HCT116 (cell line): ENCODE measurements around the gene ZNF521. TPM values are rescaled to one million over a fixed set of nuclear protein-coding genes. Genes with fewer than 3 reads are reported as not detected.

ENCODE experiments used
- ATAC-seq: fragments of 200-7000 bp; cut with Tn5 transposase; 2 replicates; pipeline ENCODE4 v1.9.1; 2020; ENCODE audit warnings: mild to moderate bottlenecking, moderate library complexity
- BruUV-seq: library from RNA; stranded (reverse); fragments of 400-500 nt; replicated peaks from 2 replicates; lab custom pipeline; 2021; lab: Mats Ljungman, UMichigan
- CTCF ChIA-PET: fragments of 300-600 bp; sonication (Branson Sonifier 250); formaldehyde crosslinking; loops from one replicate; lab custom pipeline; 2021; ENCODE audit warnings: antibody characterized with exemption; lab: Charles Lee
- POLR2A ChIA-PET: fragments of 300-600, 350-600 bp; sonication (Branson Sonifier 250); formaldehyde crosslinking; loops from one replicate; lab custom pipeline; 2021; ENCODE audit warnings: antibody characterized with exemption; lab: Charles Lee
- RAD21 ChIA-PET, 2 experiments: fragments of 300-600 bp; sonication (Branson Sonifier 250); formaldehyde crosslinking; loops; one replicate each; lab custom pipeline; 2023; ENCODE audit warnings: low total read pairs in 2 of 2; ENCODE audit not compliant: uncharacterized antibody in 2 of 2, unreplicated experiment in 2 of 2, low non-redundant PET in 1 of 2; lab: Charles Lee
- DNase-seq: peaks from one replicate; pipeline ENCODE4 v3.0.0-alpha.2; 2010; ENCODE audit warnings: low read depth, low spot score
- H2AFZ ChIP-seq: fragments of 200-600 bp; shearing (Covaris generic), sonication (generic); 2 replicates; pipeline ENCODE4 v1.6.1; 2017; ENCODE audit warnings: low read depth, mixed run types, mixed read lengths, antibody characterized with exemption, low read length; ENCODE audit not compliant: poor library complexity, severe bottlenecking
- H3K27ac ChIP-seq: 2 replicates; pipeline ENCODE4 v1.5.1; 2012; ENCODE audit warnings: low read depth, low read length
- H3K27me3 ChIP-seq: fragments of 200-600 bp; sonication (generic); 2 replicates; pipeline ENCODE4 v1.6.1; 2016; ENCODE audit warnings: mixed run types, low read length, mixed read lengths; ENCODE audit not compliant: insufficient read depth
- H3K36me3 ChIP-seq, 2 experiments: fragments of 200-500 bp in 1 of 2; fragments of 200-600 bp in 1 of 2; sonication (Bioruptor generic) in 1 of 2; sonication (generic) in 1 of 2; 2 replicates each; pipeline versions ENCODE4 v1.5.1 to v1.6.1; 2014 to 2016; ENCODE audit warnings: low read length in 2 of 2, inconsistent platforms in 1 of 2, mixed read lengths in 1 of 2, mixed run types in 1 of 2; ENCODE audit not compliant: insufficient read depth in 2 of 2, control insufficient read depth in 1 of 2
- H3K4me1 ChIP-seq, 2 experiments: fragments of 200-600 bp in 1 of 2; sonication (generic) in 1 of 2; 2 replicates each; pipeline versions ENCODE4 v1.5.1 to v1.6.1; 2012 to 2017; ENCODE audit warnings: low read length in 2 of 2, inconsistent platforms in 1 of 2, mild to moderate bottlenecking in 1 of 2, mixed read lengths in 1 of 2, mixed run types in 1 of 2, moderate library complexity in 1 of 2; ENCODE audit not compliant: insufficient read depth in 2 of 2, control insufficient read depth in 1 of 2
- H3K4me2 ChIP-seq: fragments of 200-600 bp; sonication (generic); 2 replicates; pipeline ENCODE4 v1.6.1; 2017; ENCODE audit warnings: mixed run types, low read length, mixed read lengths
- H3K4me3 ChIP-seq, 2 experiments: fragments of 200-600 bp in 1 of 2; sonication (generic) in 1 of 2; replicated peaks in 1 of 2; 2 replicates each; pipeline ENCODE4 v1.5.1; 2011 to 2016; ENCODE audit warnings: low read length in 2 of 2, control low read depth in 1 of 2, low read depth in 1 of 2, mild to moderate bottlenecking in 1 of 2, mixed read lengths in 1 of 2, mixed run types in 1 of 2
- H3K79me2 ChIP-seq: fragments of 200-600 bp; sonication (generic); 2 replicates; pipeline ENCODE4 v1.6.1; 2017; ENCODE audit warnings: mild to moderate bottlenecking, mixed run types, low read length, moderate library complexity, mixed read lengths; ENCODE audit not compliant: insufficient read depth
- H3K9ac ChIP-seq: fragments of 200-600 bp; sonication (generic); 2 replicates; pipeline ENCODE4 v1.6.1; 2016; ENCODE audit warnings: low read length, mixed read lengths
- H3K9me2 ChIP-seq: fragments of 200-600 bp; sonication (generic), shearing (Covaris generic); 2 replicates; pipeline ENCODE4 v1.6.1; 2017; ENCODE audit warnings: mixed run types, mild to moderate bottlenecking, moderate library complexity; ENCODE audit not compliant: insufficient read depth
- H3K9me3 ChIP-seq, 2 experiments: fragments of 200-500 bp in 1 of 2; fragments of 200-600 bp in 1 of 2; sonication (Bioruptor generic) in 1 of 2; sonication (generic) in 1 of 2; 2 replicates each; pipeline ENCODE4 v1.6.1; 2014 to 2017; ENCODE audit warnings: low read length in 2 of 2, mixed read lengths in 2 of 2, inconsistent platforms in 1 of 2, low read depth in 1 of 2, mild to moderate bottlenecking in 1 of 2, mixed run types in 1 of 2, moderate library complexity in 1 of 2; ENCODE audit not compliant: control insufficient read depth in 1 of 2, insufficient read depth in 1 of 2
- H4K20me1 ChIP-seq: fragments of 200-600 bp; sonication (generic), shearing (Covaris generic); 2 replicates; pipeline ENCODE4 v1.6.1; 2017; ENCODE audit warnings: mixed run types, mild to moderate bottlenecking, moderate library complexity; ENCODE audit not compliant: insufficient read depth
- CEBPB ChIP-seq: IDR thresholded peaks from 2 replicates; pipeline ENCODE4 v1.6.1; 2012; ENCODE audit warnings: low read depth
- FOSL1 ChIP-seq: IDR thresholded peaks from 2 replicates; pipeline ENCODE4 v1.6.1; 2012; ENCODE audit warnings: low read depth
- POLR2A ChIP-seq: IDR thresholded peaks from 2 replicates; pipeline ENCODE4 v1.7.0; 2011; ENCODE audit warnings: borderline replicate concordance; ENCODE audit not compliant: insufficient read depth, insufficient read length; ENCODE audit errors: extremely low read depth
- POLR2AphosphoS5 ChIP-seq: IDR thresholded peaks from 2 replicates; pipeline ENCODE4 v1.6.1; 2011; ENCODE audit warnings: mild to moderate bottlenecking, low read depth, low read length, moderate library complexity
- SIN3A ChIP-seq: IDR thresholded peaks from 2 replicates; pipeline ENCODE4 v1.6.1; 2012; ENCODE audit warnings: low read depth
- SRF ChIP-seq: IDR thresholded peaks from 2 replicates; pipeline ENCODE4 v1.6.1; 2012; ENCODE audit warnings: low read depth
- TCF7L2 ChIP-seq: IDR thresholded peaks from 2 replicates; pipeline ENCODE4 v1.7.0; 2011; ENCODE audit warnings: borderline replicate concordance, inconsistent platforms; ENCODE audit not compliant: insufficient read depth, insufficient read length; ENCODE audit errors: extremely low read depth
- ZBTB33 ChIP-seq: IDR thresholded peaks from 2 replicates; pipeline ENCODE4 v1.6.1; 2011; ENCODE audit warnings: mild to moderate bottlenecking, low read length, moderate library complexity; ENCODE audit not compliant: insufficient replicate concordance; ENCODE audit errors: extremely low read depth
- intact Hi-C: fragments of 100-400 bp; cut with micrococcal nuclease; formaldehyde crosslinking; loops from 2 replicates; pipeline ENCODE4 v1.10.0; 2022
- total RNA-seq: library from RNA; stranded (reverse); gene quantifications from one replicate; pipeline ENCODE4 v1.2.1, GENCODE V29; 2021; ENCODE audit not compliant: unreplicated experiment

Gene ZNF521
- total RNA-seq, 1 experiment from 2014 or later, result 0.10 TPM

- H3K27ac ChIP-seq, result no peak overlapping the region
- H3K27me3 ChIP-seq, result no peaks in the 10 kb centered on the region
- H3K9ac ChIP-seq, result no peak overlapping the region
- H3K4me3 ChIP-seq, result no peak overlapping the region
- no peak overlapping the region for H2AFZ ChIP-seq
- DNase-seq, result no peak
- no peaks in the 10 kb centered on the region for H3K9me2 ChIP-seq
- H3K9me3 ChIP-seq, result no peaks in the 10 kb centered on the region
- H3K79me2 ChIP-seq, result no peaks in the 10 kb centered on the region
- H4K20me1 ChIP-seq, result no peaks in the 10 kb centered on the region
- TF ChIP-seq CEBPB (no peak), SIN3A (no peak), TCF7L2 (no peak), SRF (no peak)
- CTCF ChIA-PET, result no interaction called here
- no peaks in the 10 kb centered on the region for H3K36me3 ChIP-seq
- no peak for ATAC-seq
- H3K4me2 ChIP-seq, result no peak overlapping the region
- POLR2A ChIA-PET, result no interaction called here
- RAD21 ChIA-PET, result no interaction called here
- no peaks in the 10 kb centered on the region for H3K4me1 ChIP-seq
- BruUV-seq, result no TSS peak
- intact Hi-C loops, result no loop called here
These were observed 295.5 kb downstream of the ZNF521 start for GRCh38 chr18:25056429-25056828.

- RAD21 ChIA-PET, result no interaction called here
These were observed 296.9 kb downstream of the ZNF521 start for GRCh38 chr18:25055076-25055475.

More at GRCh38 chr18:25055076-25055475, 296.9 kb downstream of the ZNF521 start:
- Histone ChIP-seq H3K27ac (no peak overlapping the region), H3K79me2 (no peaks in the 10 kb centered on the region), H2AFZ (no peak overlapping the region), H3K9ac (no peak overlapping the region), H3K9me3 (no peaks in the 10 kb centered on the region), H3K4me3 (no peak overlapping the region), H4K20me1 (no peaks in the 10 kb centered on the region), H3K36me3 (no peaks in the 10 kb centered on the region), H3K27me3 (no peaks in the 10 kb centered on the region), H3K4me2 (no peak overlapping the region), H3K4me1 (no peaks in the 10 kb centered on the region), H3K9me2 (no peaks in the 10 kb centered on the region)
- ATAC-seq, result no peak
- intact Hi-C loops, result no loop called here
- ChIA-PET CTCF (no interaction called here), POLR2A (no interaction called here)
- BruUV-seq, result no TSS peak
- TF ChIP-seq POLR2AphosphoS5 (no peak), FOSL1 (no peak), ZBTB33 (no peak), POLR2A (no peak)
- DNase-seq, result no peak
